NOMO-1 treated with DMSO at 0.1 percent for 48 hours (cell line): ENCODE measurements around the gene KANSL1.
"Not testable (repeated sequence)": the region's sequence is repeated elsewhere in the genome, so short reads cannot be mapped to it uniquely, and the experiment has no call there.

ENCODE experiments used
- DNase-seq: peaks from one replicate; lab custom pipeline; 2025; ENCODE audit not compliant: unreplicated experiment; lab: John Stamatoyannopoulos, UW

KANSL1 gene

DNA sequence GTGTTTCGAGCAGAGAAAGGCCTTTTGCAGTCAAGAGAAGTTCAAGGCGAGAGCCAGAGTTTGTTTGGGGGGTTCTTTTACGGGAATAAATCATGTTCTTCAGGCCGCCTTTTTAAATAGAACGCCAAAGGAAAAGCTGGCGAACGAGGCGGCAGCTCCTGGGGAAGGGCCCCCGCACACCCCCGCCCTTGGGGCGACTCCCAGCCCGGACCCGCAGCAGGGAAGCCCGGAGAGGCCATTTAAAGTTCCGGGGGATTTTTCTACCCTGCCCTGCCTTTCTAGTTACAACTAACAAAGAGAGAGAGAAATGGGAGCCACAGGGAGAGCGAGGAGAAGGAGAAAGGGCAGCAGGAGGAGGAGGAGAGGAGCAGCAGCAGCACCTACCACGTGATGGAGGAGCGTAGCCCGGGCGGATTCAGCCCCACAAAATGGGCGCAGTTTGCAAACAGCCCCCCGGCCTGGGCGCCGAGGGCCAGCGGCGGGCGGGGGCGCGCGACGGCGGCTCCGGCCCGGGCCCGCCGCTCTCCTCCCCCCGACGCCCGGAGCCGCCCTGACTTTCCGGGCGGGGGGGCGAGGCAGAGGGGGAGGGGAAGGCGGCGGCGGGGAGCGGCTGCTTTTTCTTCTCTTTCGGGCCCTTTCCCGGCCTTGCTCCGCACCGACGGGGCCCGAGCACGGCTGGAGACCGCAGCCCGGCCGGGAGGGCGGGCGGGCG lies 634 bp downstream of the KANSL1 start:
- DNase-seq: peak; percentile 75

DNA sequence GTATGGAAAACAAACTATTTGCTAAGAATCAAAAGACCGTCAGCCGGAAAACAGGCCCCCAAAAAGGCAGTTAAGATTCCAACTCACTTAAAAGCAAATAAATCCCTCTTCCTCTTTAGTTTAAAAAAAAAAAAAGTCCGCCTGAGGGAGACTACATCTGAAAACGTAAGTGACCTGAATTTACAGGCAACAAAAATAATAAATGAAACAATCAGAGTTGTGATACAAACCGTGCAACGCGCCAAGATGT lies 1.1 kb downstream of the KANSL1 start:
- no peak for DNase-seq

DNA sequence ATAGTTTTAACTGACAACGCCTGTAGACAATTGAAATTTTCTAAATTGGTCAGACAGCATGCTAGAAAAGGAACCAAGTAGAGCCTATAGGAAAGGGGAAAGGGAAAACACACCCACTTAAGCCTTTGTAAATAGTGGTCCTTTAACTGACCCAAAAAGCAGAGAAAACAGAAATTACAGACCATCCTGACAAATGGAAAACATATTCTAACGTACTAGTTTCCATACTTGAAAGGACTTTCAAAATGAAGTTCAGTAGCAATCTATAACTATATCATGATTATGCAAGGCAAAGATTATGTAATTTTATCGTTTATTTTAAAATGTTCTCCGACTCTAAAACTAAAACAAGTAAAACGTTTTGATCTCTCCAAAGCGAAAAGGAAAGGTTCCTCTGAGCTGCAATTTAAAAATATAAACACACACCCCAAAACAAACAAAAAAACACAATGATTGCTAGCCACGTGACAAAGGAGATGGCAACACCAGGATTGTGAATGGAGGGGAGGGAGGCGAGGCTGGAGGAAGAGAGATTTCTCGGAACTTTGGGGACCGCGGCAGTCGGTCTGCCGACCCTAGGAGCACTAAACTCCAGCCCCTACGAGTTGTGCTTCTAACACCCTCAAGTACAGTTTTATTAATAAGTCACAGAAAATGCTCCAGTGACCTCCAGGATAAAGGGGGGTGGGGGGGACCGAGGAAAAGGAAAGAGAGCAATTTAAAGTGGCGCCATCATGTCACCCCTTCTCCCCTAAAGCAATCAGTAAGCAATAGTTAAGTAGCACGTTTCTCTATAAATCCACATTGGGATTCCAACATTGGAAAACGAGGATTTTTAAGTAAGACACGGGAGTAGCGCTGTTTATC lies 1.7 kb downstream of the KANSL1 start:
- DNase-seq: peak; percentile 46

DNA sequence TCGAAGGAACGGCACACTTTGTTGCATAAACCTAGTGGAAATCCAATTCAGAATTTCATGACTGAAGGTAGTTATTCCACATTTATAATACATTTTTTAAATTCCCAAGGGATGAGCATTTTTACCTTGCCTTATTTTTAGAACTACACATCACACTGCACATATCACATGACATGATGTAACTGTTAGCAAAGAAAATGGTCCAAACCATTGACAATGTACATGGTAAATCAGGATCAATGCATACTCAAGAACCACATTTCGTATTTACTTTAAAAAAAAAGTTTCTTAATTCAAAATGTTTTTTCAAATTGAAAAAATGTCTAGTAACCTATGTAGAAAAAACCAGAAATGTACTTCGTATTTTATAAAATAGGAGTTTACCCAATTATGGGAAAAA lies 2.5 kb downstream of the KANSL1 start:
- no peak for DNase-seq

DNA sequence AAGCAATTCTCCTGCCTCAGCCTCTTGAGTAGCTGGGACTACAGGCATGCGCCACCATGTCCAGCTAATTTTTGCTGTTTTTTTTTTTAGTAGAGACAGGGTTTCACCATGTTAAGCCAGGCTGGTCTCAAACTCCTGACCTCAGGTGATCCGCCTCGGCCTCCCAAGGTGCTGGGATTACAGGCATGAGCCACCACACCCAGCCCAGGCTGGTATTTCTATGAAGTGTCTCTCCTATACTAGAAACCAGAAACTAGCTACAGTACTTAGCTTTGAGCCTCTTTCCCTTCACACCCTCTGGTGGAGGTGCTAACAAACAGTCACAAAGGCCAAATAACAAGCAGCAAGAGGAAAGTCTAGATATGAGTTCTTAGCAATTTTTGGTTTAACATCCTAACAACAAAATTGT lies 6.4 kb downstream of the KANSL1 start:
- DNase-seq: not testable (repeated sequence)

DNA sequence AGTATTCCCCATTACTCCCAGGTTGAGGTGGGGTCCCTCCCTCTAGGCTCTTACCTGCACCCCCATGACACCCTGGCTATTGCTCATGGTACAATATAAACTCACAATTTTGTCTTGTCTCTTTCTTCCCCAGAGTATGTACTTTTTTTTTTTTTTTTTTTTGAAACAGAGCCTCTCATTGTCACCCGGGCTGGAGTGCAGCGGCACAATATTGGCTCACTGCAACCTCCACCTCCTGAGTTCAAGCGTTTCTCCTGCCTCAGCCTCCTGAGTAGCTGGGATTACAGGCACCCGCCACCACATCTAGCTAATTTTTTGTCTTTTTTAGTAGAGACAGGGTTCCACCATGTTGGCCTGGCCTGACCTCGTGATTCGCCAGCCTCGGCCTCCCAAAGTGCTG lies 8.5 kb downstream of the KANSL1 start:
- DNase-seq: no peak

DNA sequence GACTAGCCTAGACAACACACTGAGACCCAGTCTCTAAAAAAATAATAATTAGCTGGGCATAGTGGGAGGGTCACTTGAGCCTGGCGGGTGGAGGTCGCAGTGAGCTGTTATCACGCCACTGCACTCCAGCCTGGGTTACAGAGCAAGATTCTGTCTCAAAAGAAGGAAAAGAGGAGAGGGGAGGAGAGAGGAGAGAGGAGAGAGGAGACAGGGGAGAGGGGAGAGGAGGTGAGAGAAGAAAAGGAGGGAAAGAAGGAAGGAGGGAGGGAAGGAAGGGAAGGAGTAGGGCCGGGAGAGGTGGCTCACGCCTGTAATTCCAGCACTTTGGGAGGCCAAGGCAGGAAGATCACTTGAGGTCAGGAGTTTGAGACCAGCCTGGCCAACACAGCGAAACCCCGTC lies 9.8 kb downstream of the KANSL1 start:
- DNase-seq: not testable (repeated sequence)

DNA sequence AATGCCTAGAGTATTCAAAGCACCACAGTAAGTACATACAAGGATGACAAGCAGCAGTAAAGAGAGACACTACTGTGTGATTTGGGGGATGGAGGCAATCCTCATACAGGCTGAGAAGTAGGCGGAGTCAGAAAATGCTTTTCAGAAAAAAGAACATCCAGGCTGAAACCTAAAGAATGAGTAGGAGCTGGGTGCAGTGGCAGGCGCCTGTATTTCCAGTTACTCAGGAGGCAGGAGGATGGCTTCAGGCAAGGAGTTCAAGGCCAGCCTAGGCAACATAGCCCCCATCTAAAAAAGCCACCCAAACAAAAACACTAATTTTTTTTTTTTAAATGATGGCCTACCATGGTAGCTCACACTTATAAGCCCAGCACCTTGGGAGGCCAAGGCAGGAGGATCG lies 10.3 kb downstream of the KANSL1 start:
- no peak for DNase-seq

DNA sequence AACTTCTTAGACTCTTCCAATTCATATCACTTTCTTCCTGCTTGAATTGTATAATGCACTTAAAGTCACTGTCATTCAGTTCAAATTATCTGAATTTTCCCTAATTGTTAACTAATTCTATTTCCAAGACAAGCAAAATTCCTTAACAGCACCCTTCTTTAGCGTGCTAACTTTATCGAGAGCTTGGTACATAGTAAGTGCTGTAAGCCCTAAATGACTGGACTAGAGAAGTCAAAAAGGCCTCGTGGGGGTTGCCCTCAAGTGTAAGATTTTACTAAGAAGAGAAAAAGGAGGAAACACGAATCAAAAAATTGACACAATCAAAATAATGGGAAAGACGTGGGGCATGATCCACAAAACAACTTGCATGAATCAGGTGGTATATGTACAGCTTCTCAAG lies 11.3 kb downstream of the KANSL1 start:
- DNase-seq: no peak

DNA sequence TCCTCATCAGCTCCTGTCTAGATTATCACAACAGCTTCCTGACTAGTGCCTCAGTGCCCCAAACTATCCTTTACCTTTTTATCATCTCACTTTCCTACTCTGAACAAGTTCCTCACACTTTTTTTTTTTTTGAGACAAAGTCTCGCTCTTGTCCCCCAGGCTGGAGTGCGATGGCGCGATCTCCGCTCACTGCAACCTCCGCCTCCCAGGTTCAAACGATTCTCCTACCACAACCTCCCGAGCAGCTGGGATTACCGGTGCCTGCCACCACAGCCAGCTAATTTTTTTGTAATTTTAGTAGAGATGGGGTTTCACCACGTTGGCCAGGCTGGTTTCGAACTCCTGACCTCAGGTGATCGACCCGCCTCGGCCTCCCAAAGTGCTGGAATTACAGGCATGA lies 11.9 kb downstream of the KANSL1 start:
- DNase-seq: not testable (repeated sequence)

DNA sequence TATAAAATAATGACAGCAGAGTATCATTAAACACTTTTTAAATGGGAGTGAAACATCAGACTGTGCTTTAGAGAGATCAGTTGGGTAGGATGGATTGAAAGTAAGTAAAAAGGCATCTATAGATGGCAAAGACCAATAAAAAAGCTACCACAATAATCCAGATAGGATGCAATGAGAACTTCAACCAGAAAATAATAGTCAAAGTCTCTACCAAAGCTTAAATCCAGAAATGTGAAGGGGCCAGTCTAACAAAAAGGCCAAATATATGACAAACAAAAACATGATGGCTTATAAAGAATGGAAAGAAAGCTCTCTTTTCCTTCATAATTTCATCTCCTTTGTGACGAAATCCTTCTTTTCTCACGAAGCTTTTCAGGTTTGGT lies 12.3 kb downstream of the KANSL1 start:
- DNase-seq: no peak

DNA sequence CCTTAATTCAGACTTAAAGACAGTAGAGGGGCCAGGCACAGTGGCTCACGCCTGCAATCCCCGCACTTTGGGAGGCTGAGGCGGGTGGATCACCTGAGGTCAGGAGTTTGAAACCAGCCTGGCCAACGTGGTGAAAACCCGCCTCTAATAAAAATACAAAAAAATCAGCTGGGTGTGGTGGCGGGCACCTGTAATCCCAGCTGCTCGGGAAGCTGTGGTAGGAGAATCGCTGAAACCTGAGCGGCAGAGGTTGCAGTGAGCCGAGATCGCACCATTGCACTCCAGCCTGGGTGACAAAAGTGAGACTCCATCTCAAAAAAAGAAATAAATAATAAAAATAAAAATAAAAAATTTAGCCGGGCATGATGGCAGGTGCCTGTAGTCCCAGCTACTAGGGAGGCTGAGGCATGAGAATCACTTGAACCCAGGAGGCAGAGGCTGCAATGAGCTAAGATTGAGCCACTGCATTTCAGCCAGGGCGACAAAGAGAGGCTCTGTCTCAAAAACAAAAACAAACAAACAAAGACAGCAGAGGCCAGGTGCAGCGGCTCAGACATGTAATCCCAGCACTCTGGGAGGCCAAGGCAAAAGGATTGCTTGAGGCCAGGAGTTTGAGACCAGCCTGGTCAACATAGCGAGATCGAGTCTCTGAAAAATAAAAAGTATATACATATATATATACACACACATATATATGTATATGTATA lies 12.9 kb downstream of the KANSL1 start:
- DNase-seq: not testable (repeated sequence)

DNA sequence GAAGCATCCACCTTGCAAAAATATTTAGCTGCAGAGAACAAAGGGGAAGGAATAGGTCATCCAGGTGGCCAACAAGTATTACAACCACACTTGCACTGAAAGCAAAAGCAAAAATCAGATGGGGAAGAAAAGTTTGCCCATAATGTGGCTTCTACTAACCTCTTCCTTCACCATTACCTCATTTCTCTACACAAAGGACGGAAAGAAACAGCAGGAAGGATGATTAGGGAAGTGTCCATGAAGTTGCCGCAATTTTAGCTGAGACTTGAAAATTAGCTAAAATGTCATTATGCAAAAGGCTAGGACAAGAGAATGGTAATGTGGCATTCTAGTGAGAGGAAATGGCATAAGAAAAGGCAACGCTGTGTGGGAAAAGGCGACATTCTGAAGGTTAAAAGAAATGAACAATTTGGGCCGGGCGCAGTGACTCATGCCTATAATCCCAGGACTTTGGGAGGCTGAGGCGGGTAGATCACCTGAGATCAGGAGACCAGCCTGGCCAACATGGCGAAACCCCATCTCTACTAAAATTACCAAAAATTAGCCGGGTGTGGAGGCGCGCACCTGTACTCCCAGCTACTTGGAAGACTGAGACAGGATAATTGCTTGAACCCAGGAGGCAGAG lies 13.7 kb downstream of the KANSL1 start:
- DNase-seq: peak; percentile 96

DNA sequence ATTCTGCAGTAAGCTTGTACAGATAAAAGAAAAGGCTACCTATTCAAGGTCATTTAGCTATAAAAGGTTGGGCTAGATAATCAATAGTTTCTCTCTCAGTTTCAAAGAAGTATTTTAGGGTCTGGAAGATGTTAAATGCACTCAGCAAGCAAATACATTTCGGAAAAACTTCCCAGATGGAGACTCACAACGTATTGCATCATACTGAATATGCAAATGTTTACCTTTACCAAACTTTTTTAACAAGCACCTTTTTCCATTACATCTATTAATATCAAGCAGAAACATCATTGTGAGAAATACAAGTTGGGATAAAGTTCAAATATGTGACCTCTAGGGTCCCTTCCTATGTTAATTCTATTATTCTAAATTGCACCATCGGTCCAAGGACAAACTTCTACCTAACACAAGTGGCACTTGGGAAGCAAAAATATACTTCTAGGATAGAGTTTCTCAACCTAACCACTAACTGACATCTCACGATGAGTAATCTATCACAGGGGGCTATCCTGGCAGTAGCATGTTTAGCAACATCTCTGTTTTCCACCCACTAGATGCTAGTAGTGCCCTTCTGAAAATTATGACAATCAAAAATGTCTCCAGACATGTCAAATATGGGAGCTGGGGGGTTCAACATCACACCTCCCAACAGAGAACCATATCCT lies 14.5 kb downstream of the KANSL1 start:
- peak; percentile 60 for DNase-seq

DNA sequence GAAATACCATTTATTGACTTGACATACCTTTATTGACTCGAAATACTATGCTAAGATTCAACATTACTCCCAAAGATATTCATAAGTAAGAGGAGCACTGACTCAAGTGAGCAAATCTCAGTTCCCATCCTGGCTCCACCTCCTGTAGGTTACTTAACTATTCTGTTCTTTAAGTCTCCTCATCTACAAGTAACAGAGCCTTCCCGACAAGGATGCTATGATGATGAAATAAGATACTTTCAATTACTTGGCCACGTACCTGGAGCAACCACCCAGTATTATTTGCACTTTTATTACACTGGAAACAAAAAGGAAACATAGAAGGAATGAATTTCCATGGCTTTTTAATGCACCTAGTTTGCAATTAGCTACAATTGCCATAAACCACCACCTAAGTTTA lies 16.3 kb downstream of the KANSL1 start:
- no peak for DNase-seq

DNA sequence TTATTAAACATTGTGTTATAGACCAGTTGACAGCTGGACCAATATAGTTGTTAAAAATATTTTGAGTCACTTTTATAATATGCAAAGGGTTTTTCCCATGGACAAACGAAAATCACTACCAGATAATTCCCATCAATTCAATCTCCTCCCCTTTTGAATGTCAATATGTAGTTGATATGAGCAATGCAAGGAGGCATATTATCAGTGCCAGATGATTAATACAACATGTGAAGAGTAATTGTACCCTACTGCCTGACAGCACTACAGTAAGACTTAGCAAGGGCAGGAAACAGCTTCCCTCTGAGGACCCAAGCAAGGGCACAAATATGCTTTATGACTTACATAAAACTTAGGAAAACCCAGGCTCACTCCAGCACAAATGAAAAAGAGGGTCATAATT lies 17.3 kb downstream of the KANSL1 start:
- no peak for DNase-seq

DNA sequence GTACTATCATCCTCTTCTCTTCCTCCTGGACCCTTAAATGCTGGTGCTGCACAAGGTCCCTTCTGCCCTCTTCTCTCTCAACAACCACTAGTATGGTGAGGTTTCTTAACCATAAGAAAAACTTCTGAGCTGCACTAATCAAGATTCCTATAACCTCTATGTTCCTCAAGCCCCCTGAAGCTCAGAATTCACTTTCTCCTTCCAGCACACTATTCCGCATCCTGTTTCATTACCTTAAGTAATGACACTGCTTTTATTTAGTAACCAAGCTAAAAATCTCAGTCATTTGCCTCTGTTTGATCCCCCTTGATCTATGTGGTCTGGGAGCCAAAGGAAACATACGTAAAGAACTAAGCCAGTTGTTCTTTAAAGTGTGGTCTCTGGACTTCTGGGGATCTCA lies 20.1 kb downstream of the KANSL1 start:
- DNase-seq: no peak

DNA sequence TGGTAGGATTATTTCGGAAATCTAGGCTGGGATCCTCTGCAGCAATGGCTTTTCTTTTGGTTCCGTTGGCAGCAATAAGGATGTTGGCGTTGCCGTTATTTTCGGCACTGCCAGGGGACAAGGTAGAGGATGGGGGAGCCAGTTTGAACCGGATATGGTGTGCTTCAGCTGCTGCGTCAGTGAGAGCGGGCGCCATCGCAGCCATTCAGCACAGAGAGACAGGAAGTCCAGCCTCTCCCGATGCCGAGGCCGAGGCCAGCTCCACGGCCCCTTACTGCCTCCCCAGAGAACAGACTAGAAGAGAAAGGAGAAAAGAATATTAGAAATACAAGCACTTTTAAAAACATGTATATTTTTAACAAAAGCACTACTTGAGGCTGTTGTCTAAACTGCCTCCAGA lies 21.3 kb downstream of the KANSL1 start:
- no peak for DNase-seq

DNA sequence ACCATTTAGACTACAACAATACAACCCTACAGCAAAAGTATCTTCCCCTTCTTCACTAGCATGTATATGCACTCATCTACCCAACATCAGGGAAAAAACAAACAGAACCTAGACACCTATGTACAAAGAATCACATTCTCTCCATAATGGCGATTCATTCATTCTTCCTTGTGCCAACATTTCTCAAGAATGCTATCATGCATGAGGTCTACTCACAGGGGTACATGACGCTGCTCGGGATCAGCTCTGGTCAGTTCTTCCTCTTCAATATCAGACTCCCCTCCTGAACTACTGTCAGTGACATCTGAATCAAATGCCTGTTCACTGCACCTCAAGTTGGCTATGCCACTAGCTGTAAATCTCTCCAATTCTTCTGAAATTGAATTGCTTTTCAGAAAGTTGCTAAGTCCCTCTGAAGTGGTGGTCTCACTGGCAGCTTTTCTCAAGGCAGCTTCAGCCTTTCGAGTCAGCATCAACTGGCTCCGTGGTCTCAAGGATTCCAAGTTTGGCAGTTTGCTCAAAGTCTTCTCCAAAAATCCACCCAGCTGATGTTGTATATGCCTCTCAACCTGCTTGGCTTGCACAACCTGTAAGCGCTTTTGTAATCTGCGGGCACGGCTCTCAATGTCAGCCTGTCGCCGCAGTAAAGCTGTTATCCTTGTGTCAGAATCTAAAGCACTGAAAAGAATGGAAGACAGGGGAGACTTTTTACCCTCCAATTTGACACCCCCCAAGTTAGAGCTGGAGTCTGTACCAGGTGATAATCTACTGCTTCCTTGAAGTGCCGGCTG lies 22.4 kb downstream of the KANSL1 start:
- DNase-seq: no peak

DNA sequence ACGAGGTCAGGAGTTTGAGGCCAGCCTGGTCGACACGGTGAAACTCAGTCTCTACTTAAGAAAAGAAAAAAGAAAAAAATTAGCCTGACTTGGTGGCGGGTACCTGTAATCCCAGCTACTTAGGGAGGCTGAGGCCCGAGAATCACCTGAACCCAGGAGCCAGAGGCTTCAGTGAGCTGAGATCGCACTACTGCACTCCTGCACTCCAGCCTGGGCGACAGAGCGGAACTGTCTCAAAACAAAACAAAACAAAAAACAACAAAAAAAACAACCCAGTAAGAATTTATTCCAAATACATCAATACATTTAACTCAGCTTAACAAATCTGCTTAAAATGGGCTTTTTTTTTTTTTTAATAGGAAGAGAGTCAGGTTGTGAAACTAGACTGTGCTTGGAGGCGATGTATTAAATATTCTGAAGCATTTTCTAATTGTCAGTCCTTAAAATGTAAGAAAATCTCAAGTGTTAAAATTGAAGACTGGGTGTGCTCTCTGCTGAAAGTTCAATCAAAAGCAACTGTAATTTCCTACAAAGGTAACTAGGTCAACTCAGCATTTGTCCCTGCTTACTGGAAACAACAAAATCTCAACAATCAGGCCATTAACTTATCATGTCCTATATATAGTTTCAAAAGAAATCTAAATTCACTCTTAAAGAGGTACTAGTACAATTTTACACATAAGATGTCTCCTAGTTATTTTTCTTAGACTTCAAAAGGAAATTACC lies 23.2 kb downstream of the KANSL1 start:
- no peak for DNase-seq
